Upper lobe of left lung (tissue), 4 donors: ENCODE measurements around the gene RABGAP1.

ENCODE experiments used
- CTCF ChIP-seq, 6 experiments: fragments of 450-650 bp in 4 of 6; fragments of 200-600 bp in 2 of 6; sonication (generic) in 2 of 6; IDR thresholded peaks; one replicate each; pipeline ENCODE4 v1.5.1; 2016 to 2019; ENCODE audit warnings: antibody characterized with exemption in 6 of 6
- POLR2A ChIP-seq, 4 donors: fragments of 450-650 bp; IDR thresholded peaks; one replicate each; pipeline ENCODE4 v1.5.1; 2016 to 2017; ENCODE audit warnings: antibody characterized with exemption in 4 of 4, mild to moderate bottlenecking in 2 of 4
- POLR2AphosphoS5 ChIP-seq, 2 donors: sonication (generic); formaldehyde crosslinking; IDR thresholded peaks; one replicate each; pipeline ENCODE4 v1.5.1; 2017; ENCODE audit warnings: antibody characterized with exemption in 2 of 2

DNA sequence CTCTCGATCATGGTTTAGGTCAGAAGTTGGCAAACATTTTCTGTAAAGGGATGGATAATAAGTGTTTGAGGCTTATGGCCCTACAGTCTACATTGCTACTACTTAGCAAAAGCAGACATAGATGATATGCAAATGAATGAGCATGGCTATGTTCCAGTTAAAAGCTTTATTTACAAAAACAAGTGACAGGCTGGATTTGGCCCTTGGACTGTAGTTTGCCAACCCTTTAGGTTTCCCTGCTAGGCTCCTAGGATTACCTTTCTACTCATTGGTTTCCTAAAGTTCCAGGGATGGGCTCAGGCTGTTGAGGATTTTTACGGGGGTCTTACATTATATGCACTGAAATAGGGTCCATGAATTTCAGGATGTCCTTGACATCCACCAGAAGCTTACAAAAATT is 150.1 kb downstream of the RABGAP1 start:
- no peak for TF ChIP-seq CTCF (IDR thresholded peaks at IDR 0.05)
- no peak for TF ChIP-seq POLR2A (IDR thresholded peaks at IDR 0.05)
- TF ChIP-seq POLR2AphosphoS5 (IDR thresholded peaks at IDR 0.05): no peak
